Osteocyte (in vitro differentiated cells): Measurements from ENCODE around the gene LAMA3. TPM values are rescaled to one million over a fixed set of nuclear protein-coding genes. Genes with fewer than 3 reads are reported as not detected.

ENCODE experiments used
- DNase-seq: peaks from one replicate; pipeline ENCODE4 v3.0.0; 2021; ENCODE audit warnings: mixed read lengths; ENCODE audit not compliant: unreplicated experiment; ENCODE audit errors: extremely low spot score
- H3K27ac Mint-ChIP-seq: one replicate; pipeline ENCODE4 v1.8.0; 2021; ENCODE audit warnings: mild to moderate bottlenecking, mixed read lengths; ENCODE audit not compliant: unreplicated experiment
- H3K27me3 Mint-ChIP-seq: one replicate; pipeline ENCODE4 v1.8.0; 2021; ENCODE audit warnings: mixed read lengths; ENCODE audit not compliant: unreplicated experiment
- H3K36me3 Mint-ChIP-seq: one replicate; pipeline ENCODE4 v1.8.0; 2021; ENCODE audit warnings: mixed read lengths; ENCODE audit not compliant: unreplicated experiment
- H3K4me1 Mint-ChIP-seq: one replicate; pipeline ENCODE4 v1.8.0; 2021; ENCODE audit warnings: mixed read lengths; ENCODE audit not compliant: unreplicated experiment
- H3K4me3 Mint-ChIP-seq: one replicate; pipeline ENCODE4 v1.8.0; 2021; ENCODE audit warnings: mild to moderate bottlenecking, moderate library complexity, mixed read lengths; ENCODE audit not compliant: unreplicated experiment
- H3K9me3 Mint-ChIP-seq: one replicate; pipeline ENCODE4 v1.8.0; 2021; ENCODE audit warnings: mixed read lengths; ENCODE audit not compliant: unreplicated experiment
- CTCF ChIP-seq: fragments of 200-600 bp; sonication (generic); IDR thresholded peaks from 2 replicates; pipeline ENCODE4 v1.5.0; 2021; ENCODE audit warnings: antibody characterized with exemption, mild to moderate bottlenecking, moderate library complexity
- total RNA-seq: library from RNA; stranded (reverse); gene quantifications from 2 replicates; pipeline ENCODE4 v1.2.1, GENCODE V29; 2021

Gene LAMA3
- total RNA-seq, 1 donor from 2014 or later = not detected

GRCh38 chr18:23926571-23926970 is 237.3 kb downstream of the LAMA3 start:
- H3K4me3 Mint-ChIP-seq = no peak overlapping the region
- no peaks in the 10 kb centered on the region for H3K36me3 Mint-ChIP-seq
- DNase-seq = no peak
- H3K27ac Mint-ChIP-seq = no peak overlapping the region
- no peak for TF ChIP-seq CTCF
- H3K9me3 Mint-ChIP-seq = no peaks in the 10 kb centered on the region
- peaks cover 3% of the 10 kb centered on the region for H3K27me3 Mint-ChIP-seq
- no peaks in the 10 kb centered on the region for H3K4me1 Mint-ChIP-seq

DNA sequence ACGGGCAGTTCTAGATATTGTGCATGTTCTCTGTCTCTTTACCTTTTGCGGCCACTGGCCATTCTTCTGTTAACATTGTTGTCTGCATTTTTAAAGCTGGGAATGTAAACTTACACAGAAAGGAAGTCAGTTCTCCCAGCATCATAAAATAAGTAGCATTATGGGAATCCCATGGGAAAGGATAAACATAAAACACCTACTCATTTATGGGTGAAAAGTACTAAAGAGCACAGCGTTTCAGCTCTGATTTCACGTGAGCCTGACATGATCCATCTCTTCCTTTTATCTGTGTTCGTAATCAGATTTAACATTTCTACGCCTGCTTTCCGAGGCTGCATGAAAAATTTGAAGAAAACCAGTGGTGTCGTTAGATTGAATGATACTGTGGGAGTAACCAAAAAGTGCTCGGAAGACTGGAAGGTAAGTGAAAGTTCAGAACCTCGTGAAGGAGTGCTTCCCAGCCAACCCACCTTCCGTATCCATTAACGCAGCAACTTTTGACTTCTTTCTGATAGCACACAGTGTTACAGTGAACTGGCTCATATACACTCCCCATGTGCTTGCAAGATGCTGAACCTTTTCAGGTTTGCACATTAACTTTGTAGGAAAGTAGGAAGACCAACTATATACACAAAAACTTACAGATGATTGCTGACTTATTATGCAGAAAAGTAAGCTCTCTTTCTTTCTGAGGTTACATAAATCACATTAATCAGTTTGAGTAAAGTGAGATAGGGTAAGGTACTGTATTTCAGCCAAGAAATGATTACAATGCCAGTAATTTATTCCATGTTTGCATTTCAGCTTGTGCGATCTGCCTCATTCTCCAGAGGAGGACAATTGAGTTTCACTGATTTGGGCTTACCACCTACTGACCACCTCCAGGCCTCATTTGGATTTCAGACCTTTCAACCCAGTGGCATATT is 238.8 kb downstream of the LAMA3 start:
- no peak for TF ChIP-seq CTCF
- no peak overlapping the region for H3K4me3 Mint-ChIP-seq
- H3K27me3 Mint-ChIP-seq = peaks cover 3% of the 10 kb centered on the region
- no peaks in the 10 kb centered on the region for H3K36me3 Mint-ChIP-seq
- no peak for DNase-seq
- H3K9me3 Mint-ChIP-seq = no peaks in the 10 kb centered on the region
- H3K27ac Mint-ChIP-seq = no peak overlapping the region
- no peaks in the 10 kb centered on the region for H3K4me1 Mint-ChIP-seq

DNA sequence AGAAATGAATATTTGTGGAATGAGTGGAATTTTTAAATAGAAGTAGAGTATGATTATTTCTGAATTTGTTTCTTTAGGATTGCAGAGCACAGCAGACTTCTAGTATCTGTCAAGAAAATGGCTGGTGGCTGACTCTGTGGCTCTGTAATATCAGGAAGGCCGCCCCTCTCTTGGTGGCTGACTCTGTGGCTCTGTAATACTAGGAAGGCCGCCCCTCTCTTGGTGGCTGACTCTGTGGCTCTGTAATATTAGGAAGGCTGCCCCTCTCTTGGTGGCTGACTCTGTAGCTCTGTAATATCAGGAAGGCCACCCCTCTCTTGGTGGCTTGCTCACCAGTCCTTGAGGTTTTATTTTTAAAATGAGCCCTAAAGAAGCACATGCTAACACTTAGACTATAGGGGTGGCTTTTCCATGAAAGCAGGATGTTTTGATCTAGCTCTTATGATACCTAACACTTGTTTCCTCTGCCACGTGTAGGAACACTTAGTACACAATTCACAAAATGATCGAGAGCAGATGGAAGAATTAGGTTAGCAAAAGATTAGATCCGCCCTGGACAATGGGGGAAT is 240.2 kb downstream of the LAMA3 start:
- no peaks in the 10 kb centered on the region for H3K9me3 Mint-ChIP-seq

GRCh38 chr18:23930002-23930401 is 240.7 kb downstream of the LAMA3 start:
- H3K27me3 Mint-ChIP-seq = peaks cover 3% of the 10 kb centered on the region
- no peak overlapping the region for H3K27ac Mint-ChIP-seq
- H3K4me3 Mint-ChIP-seq = no peak overlapping the region
- H3K4me1 Mint-ChIP-seq = no peaks in the 10 kb centered on the region
- H3K9me3 Mint-ChIP-seq = no peaks in the 10 kb centered on the region
- TF ChIP-seq CTCF = no peak
- no peaks in the 10 kb centered on the region for H3K36me3 Mint-ChIP-seq
- no peak for DNase-seq

More for the DNA sequence above, 240.2 kb downstream of the LAMA3 start:
- no peak for DNase-seq
- no peak overlapping the region for H3K4me3 Mint-ChIP-seq
- TF ChIP-seq CTCF = no peak
- no peaks in the 10 kb centered on the region for H3K36me3 Mint-ChIP-seq
- H3K27me3 Mint-ChIP-seq = peaks cover 3% of the 10 kb centered on the region
- H3K27ac Mint-ChIP-seq = no peak overlapping the region
- H3K4me1 Mint-ChIP-seq = no peaks in the 10 kb centered on the region

GRCh38 chr18:23932385-23933067 is 243.3 kb downstream of the LAMA3 start:
- no peak for TF ChIP-seq CTCF
- no peak for DNase-seq
- Mint-ChIP-seq H3K36me3 (no peaks in the 10 kb centered on the region), H3K9me3 (no peaks in the 10 kb centered on the region), H3K27me3 (peaks cover 3% of the 10 kb centered on the region), H3K4me3 (no peak overlapping the region), H3K4me1 (no peaks in the 10 kb centered on the region), H3K27ac (no peak overlapping the region)
